Testis (tissue), 3 donors: ENCODE measurements around the gene GRIP1. TPM values are rescaled to one million over a fixed set of nuclear protein-coding genes. Genes with fewer than 3 reads are reported as not detected.

Experiments used
- DNase-seq: peaks from one replicate; pipeline ENCODE4 v3.0.0-alpha.2; 2019
- H3K27ac ChIP-seq, 2 donors: fragments of 200-600 bp; sonication (generic); one replicate each; pipeline ENCODE4 v1.5.1; 2019
- H3K27me3 ChIP-seq: fragments of 200-600 bp; sonication (generic); one replicate; pipeline ENCODE4 v1.5.1; 2019
- H3K36me3 ChIP-seq: fragments of 200-600 bp; sonication (generic); one replicate; pipeline ENCODE4 v1.5.1; 2017; ENCODE audit warnings: low read depth; ENCODE audit errors: missing control alignments
- H3K4me1 ChIP-seq: fragments of 200-600 bp; sonication (generic); one replicate; pipeline ENCODE4 v1.5.1; 2019
- H3K4me3 ChIP-seq, 2 donors: fragments of 200-600 bp; sonication (generic); one replicate each; pipeline ENCODE4 v1.5.1; 2017 to 2019
- H3K9me3 ChIP-seq: fragments of 200-600 bp; sonication (generic); one replicate; pipeline ENCODE4 v1.5.1; 2017
- CTCF ChIP-seq, 3 experiments: fragments of 450-650 bp in 2 of 3; fragments of 200-600 bp in 1 of 3; sonication (generic) in 1 of 3; IDR thresholded peaks; one replicate each; pipeline ENCODE4 v1.5.1; 2016 to 2019; ENCODE audit warnings: antibody characterized with exemption in 3 of 3, mild to moderate bottlenecking in 2 of 3, moderate library complexity in 1 of 3
- POLR2A ChIP-seq: fragments of 450-650 bp; IDR thresholded peaks from one replicate; pipeline ENCODE4 v1.6.1; 2017; ENCODE audit warnings: antibody characterized with exemption, mild to moderate bottlenecking, moderate library complexity
- WGBS, 2 donors: methylation state at CpG; one replicate each; pipeline ENCODE4 v1.1.5; 2018; 5-methylcytosine and 5-hydroxymethylcytosine counted together
- intact Hi-C: fragments of 100-400 bp; cut with DNase I; formaldehyde crosslinking; loops from one replicate; pipeline ENCODE4 v1.15.1; 2023; ENCODE audit warnings: low total_unique reads
- polyA plus RNA-seq: library from polyadenylated mRNA; stranded (reverse); fragments of 350-450 nt; fragmentation: Illumina TruSeq; extraction: RNeasy Lipid Tissue Mini Kit (QIAGEN cat#74804); gene quantifications from one replicate; pipeline ENCODE4 v1.2.3, GENCODE V29; 2014; ENCODE audit warnings: low read depth, low replicate concordance; ENCODE audit not compliant: insufficient read depth
- total RNA-seq, 2 donors: library from RNA; depleted of rRNA; stranded (reverse); fragments of >200 nt; gene quantifications; one replicate each; pipeline ENCODE4 v1.2.3, GENCODE V29; 2016

Gene GRIP1
- total and polyA plus RNA-seq, 3 donors from 2014 or later, result 12.0 to 14.0 (median 12.9) TPM

GRCh38 chr12:66409195-66409871, 269.5 kb downstream of the GRIP1 start:
- TF ChIP-seq CTCF (IDR thresholded peaks at IDR 0.05) (peak in 2 of 3 experiments; percentile 50 to 51), POLR2A (no peak)
- intact Hi-C loops, result no loop called here
- WGBS, 2 donors, result 77 to 78% methylated on average over 4 of the region's 4 CpGs

GRCh38 chr12:66405395-66405794, 273.5 kb downstream of the GRIP1 start:
- Histone ChIP-seq H3K9me3 (no peaks in the 10 kb centered on the region), H3K27me3 (no peaks in the 10 kb centered on the region), H3K4me1 (no peaks in the 10 kb centered on the region), H3K36me3 (no peaks in the 10 kb centered on the region), H3K27ac (no peak overlapping the region), H3K4me3 (no peak overlapping the region)
- DNase-seq, result no peak
- no peak for TF ChIP-seq POLR2A
- no peak for TF ChIP-seq CTCF (IDR thresholded peaks at IDR 0.05)
- intact Hi-C loops, result no loop called here

More at GRCh38 chr12:66409195-66409871, 269.5 kb downstream of the GRIP1 start:
- H3K27ac ChIP-seq, result no peak overlapping the region
- H3K4me1 ChIP-seq, result no peaks in the 10 kb centered on the region
- peak; percentile 46 for DNase-seq
- H3K4me3 ChIP-seq, result no peak overlapping the region
- no peaks in the 10 kb centered on the region for H3K27me3 ChIP-seq
- no peaks in the 10 kb centered on the region for H3K36me3 ChIP-seq
- no peaks in the 10 kb centered on the region for H3K9me3 ChIP-seq

GRCh38 chr12:66403746-66404145, 275.1 kb downstream of the GRIP1 start:
- Histone ChIP-seq H3K9me3 (no peaks in the 10 kb centered on the region), H3K36me3 (no peaks in the 10 kb centered on the region), H3K27me3 (no peaks in the 10 kb centered on the region), H3K27ac (no peak overlapping the region), H3K4me3 (no peak overlapping the region), H3K4me1 (no peaks in the 10 kb centered on the region)
- intact Hi-C loops, result no loop called here
- TF ChIP-seq POLR2A (no peak), CTCF (IDR thresholded peaks at IDR 0.05) (no peak)
- no peak for DNase-seq

GRCh38 chr12:66399911-66400306, 279.0 kb downstream of the GRIP1 start:
- Histone ChIP-seq H3K27ac (no peak overlapping the region), H3K36me3 (no peaks in the 10 kb centered on the region), H3K27me3 (no peaks in the 10 kb centered on the region), H3K9me3 (no peaks in the 10 kb centered on the region), H3K4me3 (no peak overlapping the region), H3K4me1 (no peaks in the 10 kb centered on the region)
- TF ChIP-seq CTCF (IDR thresholded peaks at IDR 0.05), result no peak
- TF ChIP-seq POLR2A, result no peak
- DNase-seq, result no peak
- intact Hi-C loops, result no loop called here
- 82 to 96% methylated on average over 3 of the region's 3 CpGs for WGBS, 2 donors
